RCC 7860 (cell line): Measurements from ENCODE around the gene REXO5.
A peak's percentile ranks its signal among the peaks of the same experiment; 100 is the strongest.
"Not testable (repeated sequence)": the region's sequence is repeated elsewhere in the genome, so short reads cannot be mapped to it uniquely, and the experiment has no call there.

Experiments
- DNase-seq: peaks from one replicate; pipeline ENCODE4 v3.0.0-alpha.2; 2015; ENCODE audit warnings: low spot score
- FAIRE-seq: peaks from 2 replicates; lab custom pipeline; 2012; peaks lifted over from hg19 to GRCh38; lab: Jason Lieb, UNC

The REXO5 gene

DNA sequence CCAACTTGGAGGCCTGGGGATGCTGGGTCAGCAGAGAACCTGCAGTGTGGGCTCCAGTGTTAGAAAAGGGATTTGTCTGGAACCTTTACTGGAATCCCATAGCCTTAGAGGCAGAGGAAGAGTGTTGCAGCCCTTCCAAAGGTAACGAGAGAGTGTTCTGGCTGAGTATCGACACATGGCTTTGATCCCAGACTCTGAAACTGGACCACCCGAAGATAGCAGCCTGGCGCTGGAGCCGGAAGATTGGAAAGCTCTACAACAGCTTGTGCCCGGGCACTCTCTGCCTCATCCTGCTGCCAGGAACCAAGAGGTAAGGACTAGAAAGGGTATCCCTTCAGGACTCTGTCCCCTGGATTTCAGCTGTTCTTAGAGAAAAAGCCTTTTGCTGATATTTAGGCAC is 39.7 kb downstream of the REXO5 start:
- DNase-seq: no peak
- FAIRE-seq: no peak

DNA sequence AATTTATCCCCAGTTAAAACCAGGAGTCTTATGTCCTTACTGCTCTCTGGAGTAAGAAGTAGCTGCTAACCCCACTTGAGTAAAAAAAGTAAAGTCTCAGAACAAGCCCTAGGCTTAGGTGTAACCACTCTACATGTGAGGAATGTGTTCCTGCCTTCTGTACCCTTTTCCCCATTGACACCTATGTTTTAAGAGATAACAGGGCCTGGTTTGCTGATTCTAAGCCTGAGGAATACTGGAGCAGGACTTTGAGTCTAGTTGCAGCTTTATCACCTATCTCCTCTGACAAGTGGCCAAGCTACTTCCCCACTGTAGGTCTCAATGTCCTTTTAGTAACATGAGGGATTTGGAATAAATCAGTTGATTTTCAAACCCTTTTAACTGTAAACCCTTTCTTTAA is 40.2 kb downstream of the REXO5 start:
- DNase-seq (no peak), FAIRE-seq (no peak)

DNA sequence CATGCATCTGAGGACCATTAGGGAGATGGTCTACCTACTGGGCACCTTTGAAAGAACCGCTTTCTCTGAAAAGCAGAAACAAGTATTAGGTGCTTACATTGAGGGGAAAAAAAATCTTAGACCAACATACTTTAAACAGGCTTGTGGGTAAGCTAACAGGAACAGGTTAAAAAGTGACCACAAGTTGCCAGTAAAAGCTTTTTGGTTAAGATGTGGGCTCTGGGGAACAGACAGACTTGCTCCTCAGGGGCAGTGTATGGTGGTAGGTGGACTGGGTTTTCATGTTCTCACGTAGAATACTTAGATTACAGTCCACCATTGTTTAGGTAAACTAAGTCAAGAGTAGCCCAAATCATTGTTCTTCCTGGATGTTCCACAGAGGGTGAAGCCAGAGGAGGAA is 41.2 kb downstream of the REXO5 start:
- FAIRE-seq (no peak), DNase-seq (no peak)

DNA sequence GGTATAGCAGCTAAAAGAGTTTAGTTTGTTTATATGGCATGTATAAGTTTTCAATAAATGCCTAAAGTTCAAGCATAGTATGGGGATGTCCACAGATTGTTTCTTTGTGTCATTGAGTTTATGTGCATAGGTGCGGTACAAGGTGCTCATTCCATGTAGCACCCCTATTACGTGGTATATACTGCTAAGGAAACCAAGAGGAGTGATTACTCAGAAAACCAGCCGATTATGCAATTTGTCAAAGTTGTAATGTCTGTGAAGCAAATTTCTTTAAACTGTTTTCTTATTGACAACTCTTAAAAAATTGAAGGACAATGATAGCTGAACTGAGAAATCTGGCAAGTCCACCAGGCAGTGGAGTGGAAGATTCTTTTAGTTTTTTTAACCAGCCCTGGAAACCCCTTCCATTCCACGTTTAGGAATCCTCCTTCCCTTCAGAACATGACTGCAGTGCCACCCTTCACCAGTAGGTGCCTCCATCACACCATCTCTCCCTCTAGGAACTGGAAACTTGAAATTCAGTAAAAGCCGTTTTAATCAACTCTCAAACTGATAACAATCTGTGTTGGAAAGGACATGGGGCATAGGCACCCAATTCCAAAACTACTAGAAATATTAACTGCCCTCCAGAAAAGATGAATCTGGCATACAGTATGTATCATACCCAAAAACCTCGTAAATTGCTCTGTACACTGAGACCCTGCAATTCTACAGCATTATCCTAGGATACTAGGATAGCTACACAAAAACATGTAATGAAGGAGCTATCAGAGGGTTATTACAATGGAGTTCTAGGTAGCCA is 43.5 kb downstream of the REXO5 start:
- peak; percentile 46 for DNase-seq
- peak; percentile 17 for FAIRE-seq

DNA sequence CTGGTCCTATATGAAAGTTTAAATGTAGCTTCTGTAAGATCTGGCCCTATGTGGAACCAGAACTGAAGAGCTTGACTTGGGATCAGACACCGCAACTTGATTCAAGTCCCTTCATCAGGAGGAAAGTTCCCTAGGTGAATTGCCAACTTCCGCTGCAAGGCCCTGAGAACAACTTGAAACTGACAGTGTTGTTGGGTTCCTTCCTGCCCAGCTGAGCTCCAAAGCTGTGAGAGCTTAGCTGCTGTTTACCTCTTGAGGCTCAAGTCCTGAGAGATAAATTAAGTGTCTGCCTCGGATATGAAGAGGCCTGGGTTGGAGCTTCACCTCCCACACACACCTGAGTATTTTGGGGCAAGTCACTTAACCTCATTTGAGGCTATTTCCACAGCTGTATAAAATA is 44.7 kb downstream of the REXO5 start:
- DNase-seq (no peak), FAIRE-seq (no peak)

DNA sequence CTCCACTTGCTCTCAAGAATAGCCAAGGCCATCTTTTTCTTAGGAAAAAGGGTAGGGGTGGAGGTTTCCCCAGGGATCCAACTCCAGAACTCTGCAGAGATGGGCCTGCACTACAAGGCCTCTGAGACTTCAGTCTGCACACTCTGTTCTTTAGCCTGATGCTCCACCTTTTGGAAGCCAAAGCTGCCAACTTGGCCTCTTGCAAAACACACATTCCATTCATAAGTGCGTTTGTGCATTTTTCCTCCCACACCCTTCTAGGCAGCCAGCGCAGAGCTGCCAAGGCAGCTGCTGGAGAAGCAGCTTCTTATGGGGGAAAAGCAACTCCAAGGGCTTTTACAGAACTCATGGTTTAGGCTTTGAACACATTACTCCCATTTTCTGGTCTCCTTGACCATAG is 45.3 kb downstream of the REXO5 start:
- FAIRE-seq (no peak), DNase-seq (peak; percentile 12)

DNA sequence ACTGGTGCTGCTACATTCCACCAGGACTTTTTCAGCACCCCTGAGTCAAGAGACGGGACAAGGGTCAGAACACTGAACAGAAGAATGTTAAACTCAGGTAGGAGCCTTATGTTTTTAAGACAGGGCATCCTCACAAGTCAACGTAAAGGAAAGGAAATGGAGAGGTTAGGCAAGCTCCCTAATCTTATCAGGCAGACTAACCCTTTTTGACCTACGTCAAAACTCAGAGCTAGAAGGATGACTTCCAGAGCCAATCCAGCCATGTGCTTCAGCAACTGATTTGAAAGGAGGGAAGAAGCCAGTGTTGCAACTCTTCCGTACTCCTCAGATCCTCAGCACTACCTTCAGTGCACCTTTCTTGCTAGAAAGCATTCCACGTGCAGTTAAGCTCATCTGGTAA is 46.8 kb downstream of the REXO5 start:
- FAIRE-seq (no peak), DNase-seq (no peak)

DNA sequence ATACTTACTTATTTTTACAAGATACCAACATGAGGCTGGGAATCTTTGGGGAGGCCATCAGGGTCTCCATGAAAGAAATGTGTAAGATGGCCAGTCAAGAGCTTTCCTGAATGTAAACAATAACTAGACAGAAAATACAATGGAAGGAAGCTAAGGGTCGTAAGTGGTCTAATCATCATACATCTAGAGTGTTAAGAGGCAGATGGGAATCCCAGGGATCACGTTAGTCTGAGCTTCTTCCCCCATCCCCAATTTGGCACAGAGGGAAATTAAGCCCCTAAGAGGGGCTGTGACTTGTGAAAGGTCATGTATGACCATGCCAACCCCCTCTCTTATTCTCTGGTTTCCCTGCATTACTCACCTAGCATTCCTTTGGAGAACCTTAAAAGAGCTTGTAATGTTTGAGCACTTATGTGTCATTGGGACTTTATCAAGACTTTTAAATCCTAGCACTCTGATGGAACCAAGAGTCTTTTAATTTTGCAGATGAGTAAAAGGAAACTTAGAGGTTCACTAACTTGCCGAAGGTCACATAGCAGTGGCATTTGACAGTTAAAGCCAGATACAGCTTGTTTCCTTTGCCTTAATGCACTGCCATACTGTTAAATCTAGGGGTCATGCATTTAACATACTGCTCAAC is 47.8 kb downstream of the REXO5 start:
- DNase-seq (peak; percentile 45), FAIRE-seq (no peak)

DNA sequence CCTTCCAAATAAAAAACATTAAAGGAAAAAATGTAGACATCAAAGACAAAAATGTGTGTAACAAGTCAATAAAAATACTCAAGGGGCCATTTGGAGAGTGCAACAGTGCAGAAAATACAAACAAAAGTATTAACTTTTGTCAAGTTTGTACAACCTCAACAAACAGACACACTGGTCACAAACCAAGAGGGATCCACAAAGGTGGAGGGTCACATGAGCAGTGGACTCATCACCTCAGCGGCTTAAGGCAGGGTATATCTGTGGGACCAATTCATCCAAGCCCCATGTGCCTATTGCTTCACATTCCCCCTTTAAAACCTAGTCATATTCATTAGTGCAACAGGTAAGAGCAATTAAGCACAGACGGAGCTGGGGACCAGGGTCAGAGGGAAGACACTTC is 48.6 kb downstream of the REXO5 start:
- DNase-seq (no peak), FAIRE-seq (no peak)

DNA sequence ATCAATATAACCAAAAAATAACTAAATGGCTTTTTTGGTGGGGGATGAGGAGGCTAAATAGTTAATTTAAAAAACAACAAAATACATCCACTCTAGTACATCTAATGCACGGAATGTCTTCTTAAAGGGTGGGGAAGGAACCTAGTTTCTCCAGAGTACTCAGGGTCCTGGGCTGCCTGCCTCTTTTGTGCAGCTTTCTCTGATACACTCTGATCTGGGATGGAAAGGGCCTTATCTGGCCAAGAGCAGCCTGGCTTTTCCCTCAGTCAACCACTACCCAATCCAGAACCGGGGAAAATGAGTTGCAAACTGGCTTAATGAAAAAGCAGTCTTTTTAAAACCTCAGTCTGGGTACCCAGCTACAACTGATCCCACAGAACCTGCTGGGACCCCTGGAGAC is 51.0 kb downstream of the REXO5 start:
- no peak for DNase-seq
- no peak for FAIRE-seq

DNA sequence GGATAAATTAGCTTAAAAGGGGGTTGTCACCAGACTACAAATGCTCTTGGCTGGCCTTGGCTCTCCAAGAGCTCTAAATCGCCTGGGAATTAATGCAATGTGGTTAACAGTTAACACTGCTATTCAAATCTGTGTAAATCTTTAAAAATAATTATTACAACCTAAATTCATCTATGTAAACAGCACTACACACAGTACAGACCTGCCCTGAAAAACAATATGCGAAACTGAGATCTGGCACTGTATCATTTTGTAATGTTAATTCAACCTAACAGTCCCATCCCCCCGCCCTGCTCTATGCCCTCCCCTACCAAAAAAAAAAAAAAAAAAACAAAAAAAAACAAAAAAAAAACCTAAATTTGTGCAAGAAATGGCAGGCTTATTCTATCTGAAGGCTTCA is 52.9 kb downstream of the REXO5 start:
- FAIRE-seq: no peak

DNA sequence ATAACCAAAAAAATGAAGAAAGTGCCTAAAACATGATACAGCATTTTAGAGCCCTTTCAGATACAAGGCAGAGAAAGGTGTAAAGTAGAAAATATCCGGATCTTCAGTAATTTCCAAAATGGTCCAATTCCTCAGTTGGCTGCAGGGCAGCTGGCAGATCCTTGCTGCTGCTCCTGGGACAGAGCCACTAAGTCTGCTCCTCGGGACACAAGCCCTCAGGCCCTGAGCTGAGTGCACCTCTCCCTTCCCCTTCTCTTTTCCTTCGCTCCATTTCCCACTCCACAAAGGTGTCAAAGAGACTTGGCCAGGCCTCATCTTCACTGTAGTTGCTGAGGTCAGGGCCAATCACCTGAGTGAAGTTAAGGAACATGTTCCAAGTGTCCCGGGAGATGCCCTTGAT is 53.4 kb downstream of the REXO5 start:
- FAIRE-seq (no peak), DNase-seq (no peak)

More for the DNA sequence above, 52.9 kb downstream of the REXO5 start:
- no peak for DNase-seq

DNA sequence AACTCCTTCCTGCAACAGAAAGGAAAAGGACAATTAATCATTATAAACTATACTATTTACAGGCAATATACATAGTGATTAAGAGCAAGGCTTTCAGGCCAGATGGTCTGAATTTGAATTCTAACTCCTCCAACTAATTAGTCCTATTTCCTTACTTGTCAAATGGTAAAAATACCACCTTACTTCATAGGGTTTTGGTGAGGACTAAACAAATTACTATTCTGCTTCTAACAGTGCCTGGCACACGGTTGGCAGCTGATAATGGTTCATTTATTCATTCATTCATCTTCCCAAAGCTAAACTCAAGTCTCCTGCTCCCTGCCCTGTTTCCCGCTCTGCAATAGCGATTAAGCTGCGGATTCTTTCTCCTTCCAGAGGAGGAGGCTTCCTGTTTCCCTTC is 54.0 kb downstream of the REXO5 start:
- DNase-seq (no peak), FAIRE-seq (no peak)

DNA sequence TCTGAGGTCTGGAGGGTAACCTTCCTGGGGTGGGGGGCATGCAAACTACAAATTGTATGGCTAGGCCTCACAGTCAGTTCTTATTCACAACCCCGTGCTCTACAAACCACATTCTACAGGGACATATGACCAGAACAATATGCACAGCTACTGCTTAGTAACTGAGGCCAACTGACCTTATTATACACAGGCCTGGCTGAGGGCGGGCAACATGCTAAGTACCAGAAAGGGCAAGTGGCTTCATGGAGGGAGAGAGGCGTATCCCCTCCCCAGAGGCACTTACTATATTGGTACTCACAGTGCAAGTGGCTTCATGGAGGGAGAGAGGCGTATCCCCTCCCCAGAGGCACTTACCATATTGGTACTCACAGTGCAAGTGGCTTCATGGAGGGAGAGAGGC is 54.7 kb downstream of the REXO5 start:
- not testable (repeated sequence) for DNase-seq, FAIRE-seq

DNA sequence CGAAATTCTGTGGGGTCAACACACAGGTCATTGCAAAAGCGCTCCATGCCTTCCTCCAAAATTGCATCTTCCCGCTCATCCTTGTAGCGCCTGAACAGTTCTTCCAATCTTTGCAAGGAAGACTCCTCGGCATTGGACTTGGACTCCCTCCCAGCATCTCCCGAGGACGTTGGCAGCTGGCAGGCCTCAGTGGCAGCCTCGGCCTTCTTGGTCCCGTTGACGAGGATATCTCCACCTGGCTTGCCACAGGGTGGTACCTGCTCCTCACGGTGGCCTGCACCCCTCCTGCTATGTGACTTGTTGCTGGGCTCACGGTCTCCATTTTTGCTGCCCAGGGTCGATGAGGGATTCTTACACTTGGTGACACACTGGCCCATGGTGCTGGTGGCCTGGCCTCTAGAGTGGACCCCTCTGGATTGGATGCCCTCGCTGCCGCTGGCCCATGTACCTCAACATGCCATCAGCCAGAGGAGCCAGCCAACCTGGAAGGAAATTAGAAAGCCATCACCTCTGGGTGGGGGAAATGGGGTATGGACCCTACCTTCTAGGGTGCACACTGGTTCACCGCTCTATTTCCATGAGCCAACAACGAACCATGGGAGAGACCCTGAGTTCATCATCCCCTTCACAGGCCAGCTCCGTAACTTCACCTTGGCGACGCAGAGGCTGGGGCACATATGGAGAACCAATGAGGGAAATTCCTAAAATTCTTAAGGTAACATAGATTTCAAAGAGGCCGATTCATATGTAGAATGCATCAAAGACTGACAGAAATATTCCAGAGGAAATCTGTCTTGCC is 56.0 kb downstream of the REXO5 start:
- DNase-seq: no peak
- FAIRE-seq: no peak

DNA sequence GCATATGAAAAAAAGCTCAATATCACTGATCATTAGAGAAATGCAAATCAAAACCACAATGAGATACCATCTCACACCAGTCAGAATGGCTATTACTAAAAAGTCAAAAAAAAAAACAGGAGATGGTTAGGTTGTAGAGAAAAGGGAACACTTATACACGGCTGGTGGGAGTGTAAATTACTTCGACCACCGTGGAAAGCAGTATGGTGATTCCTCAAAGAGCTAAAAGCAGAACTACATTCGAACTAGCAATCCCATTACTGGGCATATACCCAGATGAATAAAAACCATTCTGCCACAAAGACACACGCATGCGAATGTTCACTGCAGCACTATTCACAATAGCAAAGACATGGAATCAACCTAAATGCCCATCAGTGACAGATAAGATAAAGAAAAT is 58.0 kb downstream of the REXO5 start:
- not testable (repeated sequence) for DNase-seq, FAIRE-seq

DNA sequence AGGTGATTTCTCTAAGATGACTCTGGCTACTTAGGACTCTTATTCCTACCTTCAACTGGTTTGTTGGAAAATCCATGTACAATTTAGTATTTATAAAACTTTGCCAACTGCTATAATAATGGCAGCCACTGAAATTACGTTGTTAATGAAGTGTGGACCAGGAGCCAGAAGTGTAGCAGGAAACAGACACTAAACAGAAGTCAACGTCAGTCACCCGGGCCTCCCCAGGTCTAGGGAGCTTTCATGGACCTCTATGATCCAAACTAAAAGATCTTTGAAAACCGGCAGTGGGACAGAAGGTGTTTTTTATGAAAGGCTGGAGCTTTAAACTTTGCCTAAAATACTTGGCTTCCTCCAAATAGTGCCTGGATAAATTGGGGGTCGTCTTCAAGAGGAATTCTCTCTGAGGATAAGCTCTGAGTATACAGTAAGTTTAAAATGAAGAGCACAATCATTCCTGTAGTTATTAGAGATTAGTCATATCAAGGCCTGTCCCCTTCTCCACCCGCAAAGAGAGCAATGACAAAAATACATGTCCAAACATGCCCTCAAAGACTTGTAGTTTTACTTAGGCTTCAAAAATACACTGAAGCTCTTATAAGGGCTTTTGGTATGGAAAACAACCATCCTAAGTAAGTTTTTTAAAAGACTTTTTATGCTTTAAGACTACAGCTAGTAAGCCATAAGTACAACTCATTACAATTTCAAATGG is 59.2 kb downstream of the REXO5 start:
- FAIRE-seq (peak; percentile 15), DNase-seq (peak; percentile 49)

DNA sequence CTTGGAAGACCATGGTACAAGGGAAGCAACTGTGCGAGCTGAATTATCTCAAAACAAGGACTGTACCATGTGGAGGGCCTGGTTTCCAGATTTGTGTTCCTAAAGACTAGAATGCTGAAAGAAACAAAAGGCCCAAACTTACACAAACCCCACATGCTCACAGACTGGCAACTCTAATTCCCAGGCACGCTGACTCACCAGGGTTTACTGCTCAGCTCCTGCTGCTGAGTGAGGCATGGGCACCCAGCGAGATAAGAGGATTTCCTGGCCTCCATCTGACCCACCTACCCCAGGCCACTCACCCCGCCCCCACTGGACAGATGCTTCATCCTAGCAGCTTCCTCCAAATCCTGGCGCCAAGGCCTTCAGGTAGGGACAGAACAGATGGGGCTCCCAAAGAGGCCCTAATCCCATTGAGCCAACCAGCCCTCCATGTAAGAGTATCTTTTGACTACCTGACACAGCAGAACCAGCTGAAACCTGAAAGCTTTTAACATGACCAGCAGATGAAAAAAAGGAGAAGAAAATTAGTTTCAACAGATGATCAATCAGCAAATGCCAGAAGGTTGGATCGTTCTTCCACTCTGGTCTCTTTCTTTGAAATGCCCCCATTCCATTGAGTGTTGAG is 59.9 kb downstream of the REXO5 start:
- FAIRE-seq: peak; percentile 84
- DNase-seq: peak; percentile 88

DNA sequence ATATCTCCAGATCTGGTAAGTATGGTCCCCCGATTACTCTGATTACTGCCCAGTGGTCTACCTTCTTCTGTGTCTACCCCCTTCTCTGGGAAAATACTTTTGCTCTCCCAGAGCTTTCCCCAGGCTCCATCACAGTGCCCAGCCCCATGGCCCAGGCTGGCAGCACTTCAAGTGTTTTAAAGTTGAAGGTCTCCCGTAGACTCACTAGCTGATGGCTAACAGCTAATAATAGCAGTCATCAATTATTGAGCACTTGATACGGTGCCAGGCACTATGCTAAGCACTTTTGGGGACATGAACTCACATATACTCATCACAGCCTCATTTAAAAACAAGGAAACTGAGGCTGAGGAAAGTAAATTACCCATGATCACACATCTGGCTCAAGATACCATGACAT is 60.5 kb downstream of the REXO5 start:
- FAIRE-seq (no peak), DNase-seq (no peak)

DNA sequence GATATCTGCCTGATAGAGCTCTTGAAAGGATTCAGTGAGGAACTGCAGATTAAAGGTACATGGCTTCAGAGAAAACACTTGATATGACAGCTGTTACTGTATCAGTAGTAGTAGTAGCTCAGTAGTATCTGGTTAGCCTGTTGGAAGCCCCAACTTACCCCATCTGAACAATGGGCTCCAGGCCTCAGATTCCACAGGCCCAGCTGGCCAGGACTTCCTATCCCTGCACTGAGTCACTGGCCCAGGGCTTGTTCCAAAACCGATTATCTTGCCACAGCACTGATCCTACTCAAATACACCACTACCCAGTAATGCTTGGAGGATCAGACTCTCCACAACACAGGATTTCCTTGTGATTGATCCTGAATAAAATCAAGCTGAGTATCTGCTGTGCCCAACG is 61.3 kb downstream of the REXO5 start:
- FAIRE-seq (no peak), DNase-seq (peak; percentile 31)

DNA sequence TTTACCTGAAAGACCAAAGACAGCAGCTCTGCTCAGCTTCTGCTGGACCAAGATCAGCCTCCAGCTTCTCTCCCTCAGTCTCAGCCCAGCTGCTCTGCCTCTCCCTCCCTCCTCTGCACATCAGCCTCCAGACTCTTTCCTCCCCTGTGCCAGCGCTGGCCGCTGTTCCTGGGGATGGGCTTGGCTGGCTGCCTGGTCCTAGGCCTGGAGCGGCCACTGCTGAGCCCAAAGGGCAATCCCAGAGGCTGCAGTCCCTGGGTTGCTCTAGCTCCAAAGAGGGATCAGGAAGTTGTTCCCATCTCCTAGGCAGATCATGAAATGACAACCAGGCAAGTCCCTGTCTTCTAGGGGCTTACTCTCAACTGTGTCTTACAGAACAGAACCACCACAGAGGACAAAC is 62.6 kb downstream of the REXO5 start:
- FAIRE-seq: peak; percentile 31
- DNase-seq: peak; percentile 45
